Stimulated activated naive CD8-positive, alpha-beta T cell treated with anti-CD3 and anti-CD28 coated beads, Interleukin-15, Interleukin-2, amounts not matched to agents 100 U/mL and 50 U/mL, for 24 hours (primary cell): ENCODE data around the gene PRKCA.
"Not testable (repeated sequence)": the region's sequence is repeated elsewhere in the genome, so short reads cannot be mapped to it uniquely, and the experiment has no call there.

Experiments
- ATAC-seq: fragments of 150-1000 bp; cut with Tn5 transposase; one replicate; pipeline ENCODE4 v1.10.0; 2021
- DNase-seq: peaks from one replicate; pipeline ENCODE4 v3.0.0; 2021

The PRKCA gene

DNA sequence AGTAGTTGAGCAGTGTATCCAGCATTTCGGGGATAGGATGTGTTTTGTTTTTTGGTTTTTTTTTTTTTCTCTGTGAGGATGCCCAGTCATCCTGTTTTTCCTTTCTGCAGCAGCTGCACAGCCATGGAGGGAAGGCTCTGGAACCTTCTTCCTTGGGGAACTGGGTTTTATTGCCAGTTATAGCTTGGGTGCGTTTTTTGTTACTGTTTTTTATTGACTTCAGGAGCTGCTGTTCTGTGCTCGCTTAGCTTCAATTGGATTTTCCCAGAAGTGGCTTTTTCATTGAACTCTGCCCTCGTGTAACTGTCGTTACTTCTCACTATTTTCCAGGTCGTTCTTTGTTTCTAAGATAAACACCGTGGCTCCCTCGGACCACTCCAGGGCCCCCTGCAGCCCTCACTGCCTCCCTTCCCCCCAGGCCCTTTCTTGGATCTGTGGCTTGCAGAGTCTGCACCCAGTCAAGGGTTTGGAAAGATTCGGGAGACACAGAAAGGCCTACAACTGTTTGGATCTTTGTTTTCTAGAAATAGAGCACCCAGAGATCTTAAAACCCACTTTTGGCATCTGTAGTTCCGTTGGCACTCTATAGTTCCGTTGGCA is 412.8 kb downstream of the PRKCA start:
- no peak for DNase-seq
- no peak for ATAC-seq

DNA sequence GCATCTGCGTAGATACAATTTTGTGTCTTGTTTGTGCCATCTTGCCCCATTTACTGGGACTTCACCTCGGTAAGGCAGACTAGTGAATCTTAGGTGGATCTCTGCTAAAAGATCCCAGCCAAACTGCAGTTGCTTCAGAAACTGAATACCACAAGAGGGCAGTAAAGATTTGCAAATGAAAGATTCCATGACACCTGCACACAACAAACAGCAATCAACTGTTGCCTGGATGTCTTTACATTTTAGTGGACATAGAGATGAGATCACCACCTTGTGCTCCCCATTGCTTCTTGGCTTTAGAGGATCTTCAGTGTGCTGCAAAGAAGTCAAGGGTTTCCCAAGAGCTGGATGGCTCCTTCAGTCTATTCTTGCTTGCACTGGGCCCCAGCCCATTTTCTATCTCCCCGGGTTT is 413.3 kb downstream of the PRKCA start:
- ATAC-seq (no peak), DNase-seq (no peak)

GRCh38 chr17:66716236-66717026 is 414.0 kb downstream of the PRKCA start:
- no peak for DNase-seq
- no peak for ATAC-seq

DNA sequence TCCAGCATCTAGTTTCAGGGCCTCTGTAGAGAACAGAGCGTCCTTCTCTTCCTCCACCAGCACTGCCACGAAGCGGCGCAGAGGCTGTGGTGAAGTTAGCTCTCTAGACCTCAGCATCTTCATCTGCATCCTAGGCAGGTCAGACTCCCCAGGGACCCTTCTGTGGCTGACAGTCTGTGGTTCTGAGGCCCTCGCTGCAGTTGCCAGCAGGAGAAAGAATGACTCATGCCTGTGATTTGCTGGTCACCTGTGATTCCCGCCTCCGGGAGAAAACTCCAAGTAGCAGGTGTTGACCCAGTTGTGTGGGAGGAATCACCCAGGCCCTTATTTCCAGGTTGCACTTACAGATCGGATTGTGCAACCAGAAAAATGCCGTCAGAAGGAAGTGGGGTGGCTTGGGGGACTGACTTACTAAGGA is 415.2 kb downstream of the PRKCA start:
- DNase-seq (no peak), ATAC-seq (no peak)

GRCh38 chr17:66720027-66720426 is 417.6 kb downstream of the PRKCA start:
- ATAC-seq = no peak
- DNase-seq = no peak

DNA sequence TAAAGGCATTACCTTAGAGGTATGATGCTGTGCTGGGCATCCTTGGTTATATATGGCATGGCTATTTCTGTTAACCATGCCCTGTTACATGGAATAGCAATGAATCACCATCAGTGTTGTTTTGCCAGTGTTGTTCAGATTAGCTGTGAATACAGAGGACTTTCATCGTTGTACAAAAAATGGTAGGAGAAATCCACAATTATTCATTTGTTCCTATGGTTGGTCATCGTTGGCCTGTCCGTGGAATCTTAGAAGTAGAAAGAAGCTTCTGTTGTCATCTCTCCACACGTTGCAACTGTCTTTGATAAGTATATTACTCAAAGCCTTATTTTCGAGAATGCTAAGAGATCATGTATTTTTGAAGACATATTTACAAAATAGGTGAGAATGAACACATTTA is 418.2 kb downstream of the PRKCA start:
- ATAC-seq = no peak
- DNase-seq = no peak

DNA sequence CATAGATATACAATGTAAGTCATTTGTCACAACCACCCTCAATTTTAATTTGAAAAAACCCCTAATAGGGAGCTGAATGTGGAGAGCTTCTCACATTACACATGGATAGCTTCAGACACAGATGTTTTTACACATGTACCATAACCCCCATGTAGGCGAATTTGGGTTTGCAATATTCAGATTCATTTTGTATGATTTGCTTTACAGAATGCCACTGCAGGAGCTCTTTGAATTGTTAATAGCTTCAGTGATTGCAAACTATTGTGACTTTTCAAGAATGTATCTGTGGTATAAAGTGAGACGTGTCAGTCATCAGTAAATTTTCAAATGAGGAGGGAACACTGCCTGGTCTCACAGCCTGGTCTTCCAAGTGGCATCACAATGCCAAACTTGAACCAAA is 419.9 kb downstream of the PRKCA start:
- ATAC-seq (no peak), DNase-seq (no peak)

GRCh38 chr17:66724581-66725341 is 422.3 kb downstream of the PRKCA start:
- no peak for ATAC-seq
- DNase-seq = no peak

GRCh38 chr17:66725438-66725837 is 423.0 kb downstream of the PRKCA start:
- not testable (repeated sequence) for ATAC-seq

DNA sequence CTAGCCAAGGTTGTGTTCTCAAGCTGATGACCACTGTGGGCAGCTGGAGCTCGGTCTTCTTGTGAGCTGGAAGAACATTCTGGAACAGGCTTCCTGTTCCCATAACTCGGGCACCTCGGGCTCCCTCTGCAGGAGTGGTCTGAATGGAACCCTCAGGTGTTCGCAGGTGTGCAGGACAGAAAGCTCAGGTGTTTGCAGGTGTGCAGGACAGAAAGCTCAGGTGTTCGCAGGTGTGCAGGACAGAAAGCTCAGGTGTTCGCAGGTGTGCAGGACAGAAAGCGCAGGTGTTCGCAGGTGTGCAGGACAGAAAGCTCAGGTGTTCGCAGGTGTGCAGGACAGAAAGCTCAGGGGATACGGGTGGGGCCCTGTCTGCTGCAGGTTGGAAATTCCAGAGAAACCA is 423.5 kb downstream of the PRKCA start:
- ATAC-seq (no peak), DNase-seq (no peak)

More at GRCh38 chr17:66725438-66725837, 423.0 kb downstream of the PRKCA start:
- not testable (repeated sequence) for DNase-seq

DNA sequence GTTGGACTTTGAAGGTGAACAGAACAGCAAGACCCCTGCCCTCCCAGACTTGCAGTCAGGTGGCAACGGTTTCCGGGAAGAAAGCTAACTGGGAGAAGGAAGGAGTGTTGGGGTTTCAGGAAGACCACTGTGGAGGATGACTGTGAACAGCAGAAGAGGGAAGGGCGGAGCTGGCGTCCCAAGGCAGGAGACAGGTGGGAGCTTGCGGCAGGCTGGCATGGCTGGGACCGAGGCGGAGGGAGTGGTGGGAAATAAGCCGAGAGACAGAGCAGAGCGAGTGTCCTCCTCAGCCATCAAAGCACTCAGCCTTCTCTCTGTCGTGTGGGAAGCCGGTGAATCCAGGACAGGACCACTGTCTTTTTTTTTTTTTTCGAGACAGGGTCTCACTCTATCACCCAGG is 424.0 kb downstream of the PRKCA start:
- no peak for ATAC-seq
- no peak for DNase-seq

DNA sequence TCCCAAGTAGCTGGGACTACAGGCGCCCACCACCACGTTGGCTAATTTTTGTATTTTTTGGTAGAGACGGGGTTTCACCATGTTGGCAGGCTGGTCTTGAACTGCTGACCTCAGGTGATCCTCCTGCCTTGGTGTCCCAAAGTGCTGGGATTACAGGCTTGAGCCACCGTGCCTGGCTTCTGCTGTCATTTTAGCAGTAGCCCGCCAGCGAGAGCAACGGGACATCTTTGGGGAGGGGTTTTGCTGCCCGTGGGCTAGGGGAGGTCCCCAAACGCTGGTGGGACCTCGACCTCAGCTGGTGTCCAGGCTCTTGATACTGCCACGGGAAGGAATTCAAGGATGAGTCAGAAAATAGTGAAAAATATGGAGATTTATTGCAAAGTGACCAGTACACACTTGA is 424.4 kb downstream of the PRKCA start:
- ATAC-seq (no peak), DNase-seq (no peak)

- ATAC-seq (peak; percentile 79), DNase-seq (peak; percentile 44)
Measured at GRCh38 chr17:66727634-66728570, 425.5 kb downstream of the PRKCA start.

GRCh38 chr17:66730461-66730923 is 428.1 kb downstream of the PRKCA start:
- DNase-seq = no peak
- no peak for ATAC-seq

GRCh38 chr17:66733759-66734158 is 431.3 kb downstream of the PRKCA start:
- no peak for DNase-seq

GRCh38 chr17:66734186-66734943 is 432.0 kb downstream of the PRKCA start:
- no peak for DNase-seq
- ATAC-seq = no peak

More at GRCh38 chr17:66733759-66734158, 431.3 kb downstream of the PRKCA start:
- ATAC-seq = no peak

GRCh38 chr17:66737524-66737923 is 435.1 kb downstream of the PRKCA start:
- ATAC-seq (no peak), DNase-seq (no peak)

GRCh38 chr17:66738301-66738700 is 435.9 kb downstream of the PRKCA start:
- ATAC-seq (no peak), DNase-seq (no peak)

- no peak for DNase-seq
- ATAC-seq = no peak
Measured at GRCh38 chr17:66739553-66739952, 437.1 kb downstream of the PRKCA start.

GRCh38 chr17:66740226-66740625 is 437.8 kb downstream of the PRKCA start:
- ATAC-seq (no peak), DNase-seq (no peak)

DNA sequence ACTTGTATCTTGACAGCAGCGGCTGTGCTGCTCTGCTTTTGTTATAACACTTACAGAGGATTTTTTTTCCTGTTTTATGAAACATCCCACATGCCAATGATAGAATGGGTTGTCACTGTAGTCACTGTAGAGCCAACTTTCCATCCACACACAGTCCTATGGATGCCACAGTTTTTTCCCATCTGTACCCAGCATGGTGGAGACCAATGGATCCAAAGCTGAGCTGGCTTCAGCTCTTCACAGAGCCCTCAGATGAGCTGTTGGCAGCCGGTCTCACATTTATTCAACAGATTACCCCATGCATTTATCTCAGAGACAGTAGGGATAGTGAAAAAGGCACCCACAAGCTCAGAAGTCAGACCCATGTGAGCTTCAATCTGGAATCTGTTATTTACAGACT is 441.1 kb downstream of the PRKCA start:
- DNase-seq (no peak), ATAC-seq (no peak)
